Loucy (cell line): ENCODE measurements around the gene DISP3.

Experiments used
- H2AFZ ChIP-seq: fragments of 200-600 bp; sonication (generic); 2 replicates; pipeline ENCODE4 v1.6.0; 2016; ENCODE audit warnings: antibody characterized with exemption, mild to moderate bottlenecking, low read length, moderate library complexity
- H3F3A ChIP-seq: fragments of 200-600 bp; 2 replicates; pipeline ENCODE4 v1.6.0; 2016; ENCODE audit warnings: antibody characterized with exemption, low read depth, mild to moderate bottlenecking
- H3K27me3 ChIP-seq: fragments of 200-600 bp; sonication (generic); 2 replicates; pipeline ENCODE4 v1.6.1; 2014; ENCODE audit warnings: low read length, mild to moderate bottlenecking; ENCODE audit not compliant: insufficient read depth, poor library complexity, severe bottlenecking
- H3K36me3 ChIP-seq: fragments of 200-600 bp; sonication (generic); 2 replicates; pipeline ENCODE4 v1.6.1; 2016; ENCODE audit warnings: low read length; ENCODE audit not compliant: insufficient read depth
- H3K4me1 ChIP-seq: fragments of 200-600 bp; sonication (generic); 2 replicates; pipeline ENCODE4 v1.5.1; 2014; ENCODE audit warnings: low read length, mild to moderate bottlenecking; ENCODE audit not compliant: insufficient read depth, poor library complexity, severe bottlenecking
- H3K4me2 ChIP-seq: fragments of 200-600 bp; sonication (generic); 2 replicates; pipeline ENCODE4 v1.6.0; 2014; ENCODE audit warnings: antibody characterized with exemption, low read length, low read depth, mild to moderate bottlenecking; ENCODE audit not compliant: poor library complexity, severe bottlenecking
- H3K4me3 ChIP-seq: fragments of 200-600 bp; sonication (generic); 2 replicates; pipeline ENCODE4 v1.5.1; 2014; ENCODE audit warnings: low read length, mild to moderate bottlenecking, mixed read lengths; ENCODE audit not compliant: poor library complexity, severe bottlenecking
- H3K79me2 ChIP-seq: fragments of 200-600 bp; sonication (generic); 2 replicates; pipeline ENCODE4 v1.6.1; 2014; ENCODE audit warnings: low read length; ENCODE audit not compliant: insufficient read depth
- H3K9ac ChIP-seq: fragments of 200-600 bp; sonication (generic); 2 replicates; pipeline ENCODE4 v1.6.0; 2014; ENCODE audit warnings: mild to moderate bottlenecking, low read depth, low read length, moderate library complexity; ENCODE audit not compliant: poor library complexity, severe bottlenecking
- H3K9me2 ChIP-seq: fragments of 200-600 bp; sonication (generic); replicated peaks from 2 replicates; pipeline ENCODE4 v1.6.1; 2016; ENCODE audit warnings: low read depth, low read length, mixed read lengths
- H3K9me3 ChIP-seq: fragments of 200-600 bp; sonication (generic); 2 replicates; pipeline ENCODE4 v1.6.1; 2014; ENCODE audit warnings: mild to moderate bottlenecking, antibody characterized with exemption, low read length, low read depth; ENCODE audit not compliant: insufficient read depth
- H4K20me1 ChIP-seq: fragments of 200-600 bp; sonication (generic); 2 replicates; pipeline ENCODE4 v1.6.0; 2014; ENCODE audit warnings: antibody characterized with exemption, low read length, mild to moderate bottlenecking; ENCODE audit not compliant: insufficient read depth, poor library complexity, severe bottlenecking
- CTCF ChIP-seq: fragments of 200-600 bp; sonication (generic); conservative IDR thresholded peaks from 2 replicates; pipeline ENCODE4 v1.5.1; 2014; ENCODE audit warnings: mild to moderate bottlenecking, antibody characterized with exemption, low read length
- EZH2phosphoT487 ChIP-seq: fragments of 200-600 bp; IDR thresholded peaks from 2 replicates; pipeline ENCODE4 v1.6.1; 2018; ENCODE audit warnings: antibody characterized with exemption, mild to moderate bottlenecking, moderate library complexity, borderline replicate concordance

DISP3 gene

GRCh38 chr1:11471473-11471872 is 7.5 kb upstream of the DISP3 start:
- H3K36me3 ChIP-seq, result no peaks in the 10 kb centered on the region
- no peaks in the 10 kb centered on the region for H3K79me2 ChIP-seq
- no peak overlapping the region for H3K9ac ChIP-seq
- no peaks in the 10 kb centered on the region for H3K27me3 ChIP-seq
- no peak for TF ChIP-seq EZH2phosphoT487
- no peak for TF ChIP-seq CTCF
- no peaks in the 10 kb centered on the region for H3K9me3 ChIP-seq
- H3K4me1 ChIP-seq, result no peaks in the 10 kb centered on the region
- no peaks in the 10 kb centered on the region for H4K20me1 ChIP-seq
- no peak overlapping the region for H3K4me2 ChIP-seq
- no peak overlapping the region for H3K4me3 ChIP-seq
- H2AFZ ChIP-seq, result no peak overlapping the region
- H3K9me2 ChIP-seq, result no peaks in the 10 kb centered on the region
- no peaks in the 10 kb centered on the region for H3F3A ChIP-seq

GRCh38 chr1:11472284-11472683 is 6.7 kb upstream of the DISP3 start:
- no peaks in the 10 kb centered on the region for H3F3A ChIP-seq
- no peak overlapping the region for H3K9ac ChIP-seq
- H3K9me3 ChIP-seq, result no peaks in the 10 kb centered on the region
- no peaks in the 10 kb centered on the region for H4K20me1 ChIP-seq
- no peak overlapping the region for H3K4me2 ChIP-seq
- H3K9me2 ChIP-seq, result no peaks in the 10 kb centered on the region
- no peaks in the 10 kb centered on the region for H3K27me3 ChIP-seq
- TF ChIP-seq EZH2phosphoT487 (no peak), CTCF (no peak)
- H3K36me3 ChIP-seq, result no peaks in the 10 kb centered on the region
- no peaks in the 10 kb centered on the region for H3K4me1 ChIP-seq
- H2AFZ ChIP-seq, result no peak overlapping the region
- H3K4me3 ChIP-seq, result no peak overlapping the region
- no peaks in the 10 kb centered on the region for H3K79me2 ChIP-seq

- Histone ChIP-seq H3K79me2 (no peaks in the 10 kb centered on the region), H3K9ac (no peak overlapping the region), H3K36me3 (no peaks in the 10 kb centered on the region), H3K27me3 (no peaks in the 10 kb centered on the region), H3K4me2 (no peak overlapping the region), H3K9me3 (no peaks in the 10 kb centered on the region), H3K4me1 (no peaks in the 10 kb centered on the region), H3F3A (no peaks in the 10 kb centered on the region), H2AFZ (no peak overlapping the region), H3K9me2 (no peaks in the 10 kb centered on the region), H4K20me1 (no peaks in the 10 kb centered on the region), H3K4me3 (no peak overlapping the region)
- no peak for TF ChIP-seq CTCF
These were observed 6.2 kb upstream of the DISP3 start for GRCh38 chr1:11472741-11473140.
